K562 (cell line): Measurements from ENCODE around the gene FAF2. TPM values are rescaled to one million over a fixed set of nuclear protein-coding genes. Genes with fewer than 3 reads are reported as not detected.

Experiments
- ARHGAP35 ChIP-seq: fragments of 450-650 bp; IDR thresholded peaks from 2 replicates; pipeline ENCODE4 v1.6.1; 2018; ENCODE audit not compliant: partially characterized antibody
- BCOR ChIP-seq: fragments of 450-650 bp; IDR thresholded peaks from 2 replicates; pipeline ENCODE4 v1.6.1; 2016
- ELF2 ChIP-seq: fragments of 250-450 bp; sonication (Bioruptor Pico); IDR thresholded peaks from 2 replicates; pipeline ENCODE4 v1.5.0; 2021; ENCODE audit warnings: mild to moderate bottlenecking
- FOXP4 ChIP-seq: sonication (generic); formaldehyde crosslinking; IDR thresholded peaks from 2 replicates; pipeline ENCODE4 v1.8.0; 2022; ENCODE audit warnings: mild to moderate bottlenecking, missing genetic modification reagents, borderline replicate concordance
- GABPB1 ChIP-seq: sonication (generic); formaldehyde crosslinking; IDR thresholded peaks from 2 replicates; pipeline ENCODE4 v1.8.0; 2022; ENCODE audit warnings: mild to moderate bottlenecking, missing genetic modification reagents
- HDAC2 ChIP-seq: fragments of 450-650 bp; IDR thresholded peaks from 2 replicates; pipeline ENCODE4 v1.6.1; 2016; ENCODE audit warnings: mild to moderate bottlenecking
- HMBOX1 ChIP-seq: sonication (generic); IDR thresholded peaks from 2 replicates; pipeline ENCODE4 v1.6.1; 2016
- HMG20B ChIP-seq: fragments of 250-450 bp; sonication (Bioruptor Pico); IDR thresholded peaks from 2 replicates; pipeline ENCODE4 v1.5.0; 2021; ENCODE audit warnings: mild to moderate bottlenecking
- ILF3 ChIP-seq: fragments of 450-650 bp; IDR thresholded peaks from 2 replicates; pipeline ENCODE4 v1.6.1; 2018; ENCODE audit warnings: antibody characterized with exemption, mild to moderate bottlenecking, moderate library complexity, borderline replicate concordance
- KDM1A ChIP-seq, 2 experiments: fragments of 450-650 bp; IDR thresholded peaks; 2 replicates each; pipeline ENCODE4 v1.6.1; 2016; ENCODE audit warnings: mild to moderate bottlenecking in 2 of 2
- MTA3 ChIP-seq: fragments of 450-650 bp; formaldehyde crosslinking; IDR thresholded peaks from 2 replicates; pipeline ENCODE4 v1.6.1; 2017; ENCODE audit warnings: mild to moderate bottlenecking, borderline replicate concordance
- NFIC ChIP-seq: fragments of 450-650 bp; IDR thresholded peaks from 2 replicates; pipeline ENCODE4 v1.6.1; 2017; ENCODE audit warnings: mild to moderate bottlenecking, inconsistent platforms
- NR4A1 ChIP-seq, 2 experiments: fragments of 250-450 bp in 1 of 2; fragments of 450-650 bp in 1 of 2; sonication (Bioruptor Pico) in 1 of 2; IDR thresholded peaks; 2 replicates each; pipeline versions ENCODE4 v1.4.0 to v1.6.1; 2016 to 2020; ENCODE audit warnings: mild to moderate bottlenecking in 2 of 2, missing compliant biosample characterization in 1 of 2, missing genetic modification characterization in 1 of 2, moderate library complexity in 1 of 2
- POLR3G ChIP-seq: IDR thresholded peaks from 2 replicates; pipeline ENCODE4 v1.6.1; 2011; ENCODE audit not compliant: insufficient read length, insufficient replicate concordance; ENCODE audit errors: extremely low read depth
- ZFP1 ChIP-seq: fragments of 450-650 bp; formaldehyde crosslinking; IDR thresholded peaks from 2 replicates; pipeline ENCODE4 v1.4.0; 2020; ENCODE audit warnings: mild to moderate bottlenecking, mixed read lengths
- ZNF79 ChIP-seq: fragments of 250-450 bp; sonication (Bioruptor Pico); IDR thresholded peaks from 2 replicates; pipeline ENCODE4 v1.4.0; 2020; ENCODE audit warnings: low read depth, mild to moderate bottlenecking, moderate library complexity
- polyA plus RNA-seq, 8 experiments: library from polyadenylated mRNA; depleted of rRNA in 4 of 8; stranded (reverse) in 5 of 8; unstranded in 3 of 8; fragments of >200 nt; fragmentation: Nextera tagmentation in 2 of 8; fragmentation: Illumina TruSeq in 1 of 8; extraction: Ambion mirVana in 2 of 8; extraction: Trizol in 1 of 8; gene quantifications; 2 replicates each; pipeline versions ENCODE4 v1.2.1 to v1.2.3, GENCODE V29; 2011 to 2014; ENCODE audit warnings: inconsistent platforms in 1 of 8, missing spikeins in 1 of 8
- total RNA-seq, 7 experiments: library from RNA; depleted of rRNA in 6 of 7; stranded (reverse); fragments of >200 nt in 6 of 7; fragmentation: Illumina TruSeq in 2 of 7; extraction: Trizol in 2 of 7; gene quantifications; 2 replicates each; pipeline versions ENCODE4 v1.2.1 to v1.2.3, GENCODE V29; 2011 to 2021; ENCODE audit warnings: low replicate concordance in 1 of 7
- TF ChIP-seq, protein P1 (sequence below): fragments of 250-450 bp; sonication (Bioruptor Pico); IDR thresholded peaks from 2 replicates; pipeline ENCODE4 v1.8.0; 2022; ENCODE audit warnings: moderate library complexity, mild to moderate bottlenecking, inconsistent platforms
- TF ChIP-seq, protein P2 (sequence below): fragments of 250-450 bp; sonication (Bioruptor Pico); IDR thresholded peaks from 2 replicates; pipeline ENCODE4 v1.5.1; 2021; ENCODE audit warnings: mild to moderate bottlenecking
- TF ChIP-seq, protein P3 (sequence below), 2 experiments: fragments of 200-800 bp in 1 of 2; sonication (Bioruptor generic) in 1 of 2; sonication (generic) in 1 of 2; formaldehyde crosslinking in 1 of 2; IDR thresholded peaks in 1 of 2; conservative IDR thresholded peaks in 1 of 2; 2 replicates each; pipeline versions ENCODE4 v1.5.0 to v1.6.1; 2016 to 2020; ENCODE audit warnings: missing compliant biosample characterization in 1 of 2, missing genetic modification characterization in 1 of 2, missing genetic modification reagents in 1 of 2
- TF ChIP-seq, protein P4 (sequence below): sonication (generic); formaldehyde crosslinking; IDR thresholded peaks from 2 replicates; pipeline ENCODE4 v1.5.0; 2020; ENCODE audit warnings: missing genetic modification reagents

FAF2 gene
- total and polyA plus RNA-seq, 9 of the 15 experiments (the other 6 are each of a cell fraction or from before 2014, with no cell fraction given) = 25.0 to 44.6 (median 36.1) TPM

GRCh38 chr5:176535101-176535663 lies 87.0 kb downstream of the FAF2 start (continued):
- TF ChIP-seq FOXP4 (CRISPR knock-in tag) (no peak), HDAC2 (no peak), POLR3G (no peak), BCOR (peak; percentile 81), ARHGAP35 (no peak), HMBOX1 (no peak), ELF2 (no peak), NR4A1 (CRISPR knock-in tag; IDR thresholded peaks at IDR 0.05) (no peak), NR4A1 (tag; IDR thresholded peaks at IDR 0.05) (no peak), NFIC (no peak), KDM1A (IDR thresholded peaks at IDR 0.05) (0 out of 4 replicates have a peak, but pooled peaks have one; percentile 36 to 38), ZFP1 (no peak), ZNF79 (CRISPR knock-in tag) (no peak), HMG20B (CRISPR knock-in tag) (no peak), ILF3 (no peak), GABPB1 (CRISPR knock-in tag) (peak; percentile 29), MTA3 (no peak)
- TF ChIP-seq, protein P1, sequence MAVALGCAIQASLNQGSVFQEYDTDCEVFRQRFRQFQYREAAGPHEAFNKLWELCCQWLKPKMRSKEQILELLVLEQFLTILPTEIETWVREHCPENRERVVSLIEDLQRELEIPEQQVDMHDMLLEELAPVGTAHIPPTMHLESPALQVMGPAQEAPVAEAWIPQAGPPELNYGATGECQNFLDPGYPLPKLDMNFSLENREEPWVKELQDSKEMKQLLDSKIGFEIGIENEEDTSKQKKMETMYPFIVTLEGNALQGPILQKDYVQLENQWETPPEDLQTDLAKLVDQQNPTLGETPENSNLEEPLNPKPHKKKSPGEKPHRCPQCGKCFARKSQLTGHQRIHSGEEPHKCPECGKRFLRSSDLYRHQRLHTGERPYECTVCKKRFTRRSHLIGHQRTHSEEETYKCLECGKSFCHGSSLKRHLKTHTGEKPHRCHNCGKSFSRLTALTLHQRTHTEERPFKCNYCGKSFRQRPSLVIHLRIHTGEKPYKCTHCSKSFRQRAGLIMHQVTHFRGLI (CRISPR knock-in tag) = no peak
- TF ChIP-seq, protein P2, sequence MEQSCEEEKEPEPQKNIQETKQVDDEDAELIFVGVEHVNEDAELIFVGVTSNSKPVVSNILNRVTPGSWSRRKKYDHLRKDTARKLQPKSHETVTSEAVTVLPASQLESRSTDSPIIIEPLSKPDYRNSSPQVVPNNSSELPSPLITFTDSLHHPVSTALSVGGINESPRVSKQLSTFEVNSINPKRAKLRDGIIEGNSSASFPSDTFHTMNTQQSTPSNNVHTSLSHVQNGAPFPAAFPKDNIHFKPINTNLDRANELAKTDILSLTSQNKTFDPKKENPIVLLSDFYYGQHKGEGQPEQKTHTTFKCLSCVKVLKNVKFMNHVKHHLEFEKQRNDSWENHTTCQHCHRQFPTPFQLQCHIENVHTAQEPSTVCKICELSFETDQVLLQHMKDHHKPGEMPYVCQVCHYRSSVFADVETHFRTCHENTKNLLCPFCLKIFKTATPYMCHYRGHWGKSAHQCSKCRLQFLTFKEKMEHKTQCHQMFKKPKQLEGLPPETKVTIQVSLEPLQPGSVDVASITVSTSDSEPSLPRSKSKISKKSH (CRISPR knock-in tag) = no peak
- TF ChIP-seq, protein P3, sequence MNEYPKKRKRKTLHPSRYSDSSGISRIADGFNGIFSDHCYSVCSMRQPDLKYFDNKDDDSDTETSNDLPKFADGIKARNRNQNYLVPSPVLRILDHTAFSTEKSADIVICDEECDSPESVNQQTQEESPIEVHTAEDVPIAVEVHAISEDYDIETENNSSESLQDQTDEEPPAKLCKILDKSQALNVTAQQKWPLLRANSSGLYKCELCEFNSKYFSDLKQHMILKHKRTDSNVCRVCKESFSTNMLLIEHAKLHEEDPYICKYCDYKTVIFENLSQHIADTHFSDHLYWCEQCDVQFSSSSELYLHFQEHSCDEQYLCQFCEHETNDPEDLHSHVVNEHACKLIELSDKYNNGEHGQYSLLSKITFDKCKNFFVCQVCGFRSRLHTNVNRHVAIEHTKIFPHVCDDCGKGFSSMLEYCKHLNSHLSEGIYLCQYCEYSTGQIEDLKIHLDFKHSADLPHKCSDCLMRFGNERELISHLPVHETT (CRISPR knock-in tag; conservative IDR thresholded peaks at IDR 0.05 in 1 of 2, IDR thresholded peaks at IDR 0.05 in 1 of 2) = no peak
- TF ChIP-seq, protein P4, sequence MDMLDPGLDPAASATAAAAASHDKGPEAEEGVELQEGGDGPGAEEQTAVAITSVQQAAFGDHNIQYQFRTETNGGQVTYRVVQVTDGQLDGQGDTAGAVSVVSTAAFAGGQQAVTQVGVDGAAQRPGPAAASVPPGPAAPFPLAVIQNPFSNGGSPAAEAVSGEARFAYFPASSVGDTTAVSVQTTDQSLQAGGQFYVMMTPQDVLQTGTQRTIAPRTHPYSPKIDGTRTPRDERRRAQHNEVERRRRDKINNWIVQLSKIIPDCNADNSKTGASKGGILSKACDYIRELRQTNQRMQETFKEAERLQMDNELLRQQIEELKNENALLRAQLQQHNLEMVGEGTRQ (CRISPR knock-in tag) = no peak
